NCI-H1436 (cell line): ENCODE results near the gene GPR152.
"Not testable (repeated sequence)": the region's sequence is repeated elsewhere in the genome, so short reads cannot be mapped to it uniquely, and the experiment has no call there.

ENCODE experiments used
- DNase-seq: peaks from one replicate; lab custom pipeline; 2025; lab: John Stamatoyannopoulos, UW

The GPR152 gene

GRCh38 chr11:67489885-67490726 is 37.6 kb upstream of the GPR152 start:
- no peak for DNase-seq

GRCh38 chr11:67489203-67489884 is 36.8 kb upstream of the GPR152 start:
- DNase-seq: no peak

- no peak for DNase-seq
Measured at GRCh38 chr11:67486481-67487195, 34.1 kb upstream of the GPR152 start.

- DNase-seq: not testable (repeated sequence)
Measured at GRCh38 chr11:67485873-67486361, 33.4 kb upstream of the GPR152 start.

GRCh38 chr11:67484847-67485311 is 32.4 kb upstream of the GPR152 start:
- no peak for DNase-seq

GRCh38 chr11:67483831-67484665 is 31.5 kb upstream of the GPR152 start:
- DNase-seq: no peak

- peak; percentile 97 for DNase-seq
Measured at GRCh38 chr11:67482827-67483798, 30.6 kb upstream of the GPR152 start, which contains the start of gene AIP. AIP (plus strand) TSS chr11:67483026; CDS start chr11:67483159, 133 bp downstream.

GRCh38 chr11:67482275-67482826 is 29.8 kb upstream of the GPR152 start:
- no peak for DNase-seq

- not testable (repeated sequence) for DNase-seq
Measured at GRCh38 chr11:67477344-67478050, 25.0 kb upstream of the GPR152 start.

GRCh38 chr11:67476692-67477091 is 24.2 kb upstream of the GPR152 start:
- DNase-seq: not testable (repeated sequence)

- DNase-seq: no peak
Measured at GRCh38 chr11:67472882-67473281, 20.4 kb upstream of the GPR152 start.

- DNase-seq: no peak
Measured at GRCh38 chr11:67470337-67471002, 17.9 kb upstream of the GPR152 start.

GRCh38 chr11:67469508-67469811 is 16.9 kb upstream of the GPR152 start:
- no peak for DNase-seq

GRCh38 chr11:67468759-67469507 is 16.4 kb upstream of the GPR152 start, which contains the start of gene TMEM134:
TMEM134 (minus strand) TSS chr11:67469251; CDS start chr11:67469192, 59 bp downstream.
- peak; percentile 92 for DNase-seq

- DNase-seq: no peak
Measured at GRCh38 chr11:67468456-67468758, 15.9 kb upstream of the GPR152 start.

GRCh38 chr11:67468056-67468455 is 15.5 kb upstream of the GPR152 start:
- no peak for DNase-seq

GRCh38 chr11:67466962-67467771 is 14.6 kb upstream of the GPR152 start:
- DNase-seq: no peak
